Measurements from ENCODE around the gene TMEM87A. TPM values are rescaled to one million over a fixed set of nuclear protein-coding genes. Genes with fewer than 3 reads are reported as not detected.

Gene TMEM87A
- total RNA-seq, 1 donor from 2014 or later: 44.8 TPM

DNA sequence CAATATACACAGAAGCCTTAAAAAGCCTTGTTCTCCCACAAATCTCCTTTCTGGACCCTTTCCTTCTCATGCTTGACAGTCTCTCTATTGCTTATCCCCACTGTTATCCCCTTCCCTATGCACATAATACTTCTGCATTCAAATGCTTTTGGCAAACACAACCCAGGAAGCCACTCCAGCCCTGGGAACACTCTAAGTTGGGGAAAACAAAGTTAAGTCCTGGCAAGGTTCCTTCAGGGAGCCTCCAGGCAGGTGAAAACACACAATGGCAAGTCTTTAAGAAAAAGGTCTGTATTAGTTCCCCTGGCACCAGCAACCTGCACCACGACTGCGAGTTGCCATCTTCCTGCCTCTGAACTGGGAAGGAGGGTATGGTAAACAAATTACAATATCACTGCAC, 19.9 kb downstream of the TMEM87A start:
- Mint-ChIP-seq H3K4me3 (ENCODE audit: unreplicated experiment) (no peak overlapping the region), H3K4me1 (ENCODE audit: unreplicated experiment) (no peaks in the 10 kb centered on the region), H3K36me3 (ENCODE audit: unreplicated experiment) (peaks cover 57% of the 10 kb centered on the region), H3K27me3 (ENCODE audit: unreplicated experiment) (no peaks in the 10 kb centered on the region), H3K27ac (ENCODE audit: unreplicated experiment) (no peak overlapping the region), H3K9me3 (ENCODE audit: unreplicated experiment) (peaks cover 30% of the 10 kb centered on the region)
- TF ChIP-seq, protein P1, sequence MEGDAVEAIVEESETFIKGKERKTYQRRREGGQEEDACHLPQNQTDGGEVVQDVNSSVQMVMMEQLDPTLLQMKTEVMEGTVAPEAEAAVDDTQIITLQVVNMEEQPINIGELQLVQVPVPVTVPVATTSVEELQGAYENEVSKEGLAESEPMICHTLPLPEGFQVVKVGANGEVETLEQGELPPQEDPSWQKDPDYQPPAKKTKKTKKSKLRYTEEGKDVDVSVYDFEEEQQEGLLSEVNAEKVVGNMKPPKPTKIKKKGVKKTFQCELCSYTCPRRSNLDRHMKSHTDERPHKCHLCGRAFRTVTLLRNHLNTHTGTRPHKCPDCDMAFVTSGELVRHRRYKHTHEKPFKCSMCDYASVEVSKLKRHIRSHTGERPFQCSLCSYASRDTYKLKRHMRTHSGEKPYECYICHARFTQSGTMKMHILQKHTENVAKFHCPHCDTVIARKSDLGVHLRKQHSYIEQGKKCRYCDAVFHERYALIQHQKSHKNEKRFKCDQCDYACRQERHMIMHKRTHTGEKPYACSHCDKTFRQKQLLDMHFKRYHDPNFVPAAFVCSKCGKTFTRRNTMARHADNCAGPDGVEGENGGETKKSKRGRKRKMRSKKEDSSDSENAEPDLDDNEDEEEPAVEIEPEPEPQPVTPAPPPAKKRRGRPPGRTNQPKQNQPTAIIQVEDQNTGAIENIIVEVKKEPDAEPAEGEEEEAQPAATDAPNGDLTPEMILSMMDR (IDR thresholded peaks at IDR 0.05): no peak
- DNase-seq (ENCODE audit: extremely low spot score, unreplicated experiment): no peak

- no peak for DNase-seq (ENCODE audit: extremely low spot score, unreplicated experiment)
- H3K36me3 Mint-ChIP-seq (ENCODE audit: unreplicated experiment): peaks cover 46% of the 10 kb centered on the region
- no peak overlapping the region for H3K27ac Mint-ChIP-seq (ENCODE audit: unreplicated experiment)
- TF ChIP-seq, protein P1 (IDR thresholded peaks at IDR 0.05): no peak
- H3K27me3 Mint-ChIP-seq (ENCODE audit: unreplicated experiment): no peaks in the 10 kb centered on the region
- no peak overlapping the region for H3K4me3 Mint-ChIP-seq (ENCODE audit: unreplicated experiment)
- H3K9me3 Mint-ChIP-seq (ENCODE audit: unreplicated experiment): no peaks in the 10 kb centered on the region
- peaks cover 13% of the 10 kb centered on the region for H3K4me1 Mint-ChIP-seq (ENCODE audit: unreplicated experiment)
Measured at GRCh38 chr15:42240823-42241222, 32.4 kb downstream of the TMEM87A start.

DNA sequence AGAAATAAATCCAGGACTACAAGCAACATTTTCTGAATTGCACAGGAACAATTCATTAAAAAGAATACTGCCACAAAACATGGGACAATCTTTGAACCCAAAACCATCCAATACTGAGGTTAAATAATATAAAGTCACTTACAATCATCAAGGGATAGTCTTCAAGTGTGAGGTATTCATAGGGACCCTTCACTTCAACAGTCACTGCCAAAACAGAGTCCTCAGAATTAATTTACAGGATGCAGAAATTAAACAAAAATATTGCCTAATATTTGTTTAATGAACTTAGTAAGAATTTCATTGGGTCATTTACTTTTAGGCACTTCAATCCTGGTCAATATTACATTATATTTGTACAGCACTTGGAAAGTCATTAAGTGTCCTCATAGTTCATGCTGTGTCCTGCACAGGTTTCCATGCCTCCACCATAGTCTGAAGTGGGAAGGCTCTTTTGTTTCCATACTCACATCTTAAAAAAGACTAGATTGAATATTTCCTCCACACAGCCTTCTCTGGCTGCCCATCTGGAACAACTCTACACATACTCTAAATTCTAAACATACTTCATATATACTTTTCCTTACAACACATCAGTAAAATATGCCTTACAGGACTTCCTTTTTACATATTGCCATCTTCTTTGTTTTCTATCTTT, 33.6 kb downstream of the TMEM87A start:
- DNase-seq (ENCODE audit: extremely low spot score, unreplicated experiment): no peak
- no peak overlapping the region for H3K4me3 Mint-ChIP-seq (ENCODE audit: unreplicated experiment)
- H3K27ac Mint-ChIP-seq (ENCODE audit: unreplicated experiment): no peak overlapping the region
- TF ChIP-seq, protein P1 (IDR thresholded peaks at IDR 0.05): no peak
- peaks cover 55% of the 10 kb centered on the region for H3K36me3 Mint-ChIP-seq (ENCODE audit: unreplicated experiment)
- H3K4me1 Mint-ChIP-seq (ENCODE audit: unreplicated experiment): peaks cover 13% of the 10 kb centered on the region
- H3K27me3 Mint-ChIP-seq (ENCODE audit: unreplicated experiment): no peaks in the 10 kb centered on the region
- no peaks in the 10 kb centered on the region for H3K9me3 Mint-ChIP-seq (ENCODE audit: unreplicated experiment)

DNA sequence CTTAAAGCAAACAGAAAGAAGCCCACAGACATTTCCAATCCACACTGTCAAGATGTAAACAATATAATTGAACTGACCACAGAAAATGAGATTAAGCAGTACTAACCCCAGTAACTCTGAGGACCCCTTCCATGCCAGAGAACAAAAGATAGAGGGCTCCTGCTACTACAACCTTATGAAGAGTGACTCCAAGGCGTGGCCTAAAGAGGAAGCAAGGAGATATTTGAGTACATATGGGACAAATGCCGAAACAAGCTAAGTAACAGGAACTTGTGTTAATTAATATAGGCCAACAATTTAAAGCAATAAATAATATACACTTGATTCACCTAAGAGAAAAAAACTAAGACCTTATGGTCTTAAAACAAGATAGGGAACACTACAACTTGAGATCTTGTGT, 40.1 kb downstream of the TMEM87A start:
- Mint-ChIP-seq H3K27ac (ENCODE audit: unreplicated experiment) (no peak overlapping the region), H3K36me3 (ENCODE audit: unreplicated experiment) (peaks cover 55% of the 10 kb centered on the region), H3K4me1 (ENCODE audit: unreplicated experiment) (no peaks in the 10 kb centered on the region)

GRCh38 chr15:42232606-42233005, 40.6 kb downstream of the TMEM87A start:
- Mint-ChIP-seq H3K9me3 (ENCODE audit: unreplicated experiment) (no peaks in the 10 kb centered on the region), H3K27me3 (ENCODE audit: unreplicated experiment) (no peaks in the 10 kb centered on the region), H3K4me1 (ENCODE audit: unreplicated experiment) (no peaks in the 10 kb centered on the region), H3K4me3 (ENCODE audit: unreplicated experiment) (no peak overlapping the region), H3K36me3 (ENCODE audit: unreplicated experiment) (peaks cover 56% of the 10 kb centered on the region), H3K27ac (ENCODE audit: unreplicated experiment) (no peak overlapping the region)
- DNase-seq (ENCODE audit: extremely low spot score, unreplicated experiment): no peak
- TF ChIP-seq, protein P1 (IDR thresholded peaks at IDR 0.05): no peak

More for the DNA sequence above, 40.1 kb downstream of the TMEM87A start:
- Mint-ChIP-seq H3K9me3 (ENCODE audit: unreplicated experiment) (no peaks in the 10 kb centered on the region), H3K4me3 (ENCODE audit: unreplicated experiment) (no peak overlapping the region), H3K27me3 (ENCODE audit: unreplicated experiment) (no peaks in the 10 kb centered on the region)
- DNase-seq (ENCODE audit: extremely low spot score, unreplicated experiment): no peak
- TF ChIP-seq, protein P1 (IDR thresholded peaks at IDR 0.05): no peak
